HT-29 (cell line): Measurements from ENCODE around the gene PHF21B. TPM values are rescaled to one million over a fixed set of nuclear protein-coding genes. Genes with fewer than 3 reads are reported as not detected.

Experiments used
- DNase-seq: peaks from one replicate; pipeline ENCODE4 v3.0.0-alpha.2; 2015; ENCODE audit warnings: low spot score
- total RNA-seq: library from RNA; depleted of rRNA; stranded (reverse); fragments of >200 nt; shearing (Covaris generic); gene quantifications from 2 replicates; pipeline ENCODE4 v1.2.3, GENCODE V29; 2014; rRNA removed

PHF21B gene
- total RNA-seq, 1 experiment from 2014 or later: not detected

GRCh38 chr22:44845796-44846720, 163.7 kb downstream of the PHF21B start:
- DNase-seq: no peak

GRCh38 chr22:44845191-44845590, 164.6 kb downstream of the PHF21B start:
- DNase-seq: no peak

GRCh38 chr22:44842417-44842816, 167.4 kb downstream of the PHF21B start:
- no peak for DNase-seq

- DNase-seq: no peak
Observed at GRCh38 chr22:44840611-44841322, 169.0 kb downstream of the PHF21B start.

GRCh38 chr22:44839721-44840120, 170.1 kb downstream of the PHF21B start:
- no peak for DNase-seq

- DNase-seq: no peak
Observed at GRCh38 chr22:44839061-44839460, 170.7 kb downstream of the PHF21B start.

DNA sequence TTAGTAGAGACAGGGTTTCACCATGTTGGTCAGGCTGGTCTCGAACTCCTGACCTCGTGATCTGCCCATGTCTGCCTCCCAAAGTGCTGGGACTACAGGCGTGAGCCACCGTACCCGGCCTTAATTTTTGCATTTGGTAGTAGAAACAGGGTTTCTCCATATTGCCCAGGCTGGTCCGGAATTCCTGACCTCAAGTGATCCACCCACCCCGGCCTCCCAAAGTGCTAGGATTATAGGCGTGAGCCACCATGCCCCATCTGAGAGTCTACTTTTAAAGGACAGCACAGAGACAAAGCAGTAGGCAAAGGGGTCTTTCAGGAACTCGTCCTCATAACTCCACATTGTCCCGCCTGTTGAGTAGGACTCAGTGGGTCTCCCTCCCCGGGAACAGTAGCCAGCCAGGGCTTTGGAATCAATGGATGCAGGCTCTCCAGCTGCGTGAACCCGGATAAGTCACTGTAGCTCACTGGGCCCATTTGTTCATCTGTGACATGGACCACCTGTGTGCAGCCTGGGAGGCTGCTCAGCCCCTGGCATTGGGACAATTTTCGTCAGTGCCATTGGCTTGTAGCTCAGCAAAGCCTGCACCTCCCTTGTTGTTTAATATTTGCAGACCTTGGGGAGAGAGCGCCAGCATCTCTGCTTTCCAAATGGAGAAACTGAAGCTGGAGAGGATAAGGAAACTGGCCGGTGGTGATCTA, 171.3 kb downstream of the PHF21B start:
- no peak for DNase-seq

DNA sequence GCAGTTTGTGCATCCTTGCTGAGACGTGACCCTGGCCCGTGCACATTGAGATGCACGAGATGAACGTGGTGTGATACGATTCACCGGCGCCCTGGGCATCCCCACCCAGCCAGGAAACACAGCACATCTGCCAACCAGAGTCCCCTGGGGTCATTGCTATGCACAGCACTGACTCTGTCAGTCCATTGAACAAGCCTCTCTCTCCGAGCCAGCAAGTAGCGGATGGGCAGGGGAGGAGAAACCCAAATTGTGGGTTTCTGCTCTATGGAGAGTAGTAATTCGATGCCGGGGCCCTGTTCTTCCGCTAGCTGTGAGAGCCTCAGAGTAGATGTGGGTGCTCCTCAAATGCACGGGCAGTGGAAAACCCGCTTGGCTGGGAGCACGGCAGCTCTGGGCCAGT, 172.3 kb downstream of the PHF21B start:
- no peak for DNase-seq

GRCh38 chr22:44834065-44834464, 175.7 kb downstream of the PHF21B start:
- no peak for DNase-seq

DNA sequence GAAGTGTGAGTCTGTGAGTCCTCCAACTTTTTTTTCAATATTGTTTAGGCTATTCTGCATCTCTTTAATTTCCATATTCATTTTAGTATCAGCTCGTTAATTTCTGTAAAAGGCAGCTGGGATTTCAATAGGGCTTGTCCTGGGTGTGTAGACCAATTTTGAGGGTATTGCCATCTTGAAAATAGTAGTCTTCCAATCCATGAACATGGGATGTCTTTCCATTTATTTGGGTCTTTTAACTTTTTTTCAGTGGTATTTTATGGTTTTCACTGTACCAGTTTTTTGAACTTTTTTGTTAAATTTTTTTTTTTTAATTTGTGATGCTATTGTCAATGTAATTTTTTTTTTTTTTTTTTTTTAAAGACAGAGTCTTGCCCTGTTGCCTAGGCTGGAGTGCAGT, 177.9 kb downstream of the PHF21B start:
- DNase-seq: no peak

Other genes with a start within 250 kb of the PHF21B start
- 70.9 and 121 TPM in 2 replicates for gene NUP50, start 153.9 kb upstream of the PHF21B start, total RNA-seq
- gene KIAA0930, start 230.9 kb upstream of the PHF21B start, total RNA-seq: 43.2 and 49.0 TPM in 2 replicates